GM23338 (cell line): ENCODE measurements around the gene TMEM154. TPM values are rescaled to one million over a fixed set of nuclear protein-coding genes. Genes with fewer than 3 reads are reported as not detected.

ENCODE experiments used
- ATAC-seq: fragments of 200-7000 bp; cut with Tn5 transposase; 3 replicates; pipeline ENCODE4 v1.9.1; 2020
- DNase-seq: peaks from one replicate; pipeline ENCODE4 v3.0.0-alpha.2; 2015; ENCODE audit warnings: low spot score
- H2AFZ ChIP-seq: fragments of 200-600 bp; sonication (generic); 2 replicates; pipeline ENCODE4 v1.8.0; 2016; ENCODE audit warnings: antibody characterized with exemption, mild to moderate bottlenecking, moderate library complexity
- H3F3A ChIP-seq: fragments of 200-600 bp; sonication (generic); replicated peaks from 2 replicates; pipeline ENCODE4 v1.8.0; 2017; ENCODE audit warnings: antibody characterized with exemption, mixed run types, low read depth
- H3K27ac ChIP-seq: fragments of 200-600 bp; sonication (generic); 2 replicates; pipeline ENCODE4 v1.6.1; 2016; ENCODE audit warnings: low read depth
- H3K27me3 ChIP-seq: fragments of 200-600 bp; sonication (generic); 2 replicates; pipeline ENCODE4 v1.8.0; 2016; ENCODE audit warnings: mild to moderate bottlenecking, mixed run types, moderate library complexity; ENCODE audit not compliant: insufficient read depth
- H3K36me3 ChIP-seq: fragments of 200-600 bp; sonication (generic); 2 replicates; pipeline ENCODE4 v1.8.0; 2016; ENCODE audit warnings: mild to moderate bottlenecking; ENCODE audit not compliant: insufficient read depth
- H3K4me1 ChIP-seq: fragments of 200-600 bp; sonication (generic); 2 replicates; pipeline ENCODE4 v1.8.0; 2016; ENCODE audit warnings: mild to moderate bottlenecking, moderate library complexity; ENCODE audit not compliant: insufficient read depth
- H3K4me2 ChIP-seq: fragments of 200-600 bp; sonication (generic); 2 replicates; pipeline ENCODE4 v1.7.1; 2017; ENCODE audit warnings: mixed run types
- H3K4me3 ChIP-seq: fragments of 200-600 bp; sonication (generic); 2 replicates; pipeline ENCODE4 v1.6.1; 2016; ENCODE audit warnings: mixed run types
- H3K79me2 ChIP-seq: fragments of 200-600 bp; sonication (generic); replicated peaks from 2 replicates; pipeline ENCODE4 v1.8.0; 2017; ENCODE audit warnings: mild to moderate bottlenecking; ENCODE audit not compliant: insufficient read depth
- H3K9me2 ChIP-seq: fragments of 200-600 bp; sonication (generic); 2 replicates; pipeline ENCODE4 v1.8.0; 2017; ENCODE audit not compliant: insufficient read depth
- H4K20me1 ChIP-seq: fragments of 200-600 bp; sonication (generic); replicated peaks from 2 replicates; pipeline ENCODE4 v1.8.0; 2017; ENCODE audit warnings: mild to moderate bottlenecking; ENCODE audit not compliant: insufficient read depth
- H3K27ac Mint-ChIP-seq: 2 replicates; pipeline ENCODE4 v1.8.0; 2020; ENCODE audit warnings: inconsistent platforms, mild to moderate bottlenecking, moderate library complexity, mixed read lengths
- H3K27me3 Mint-ChIP-seq: 3 replicates; pipeline ENCODE4 v1.8.0; 2022; ENCODE audit warnings: low read depth, mild to moderate bottlenecking, moderate library complexity, mixed read lengths, inconsistent platforms; ENCODE audit not compliant: insufficient read depth, poor library complexity
- H3K36me3 Mint-ChIP-seq: 3 replicates; pipeline ENCODE4 v1.8.0; 2021; ENCODE audit warnings: low read depth, mild to moderate bottlenecking, inconsistent platforms, moderate library complexity, mixed read lengths
- H3K4me1 Mint-ChIP-seq: 3 replicates; pipeline ENCODE4 v1.8.0; 2020; ENCODE audit warnings: mild to moderate bottlenecking, inconsistent platforms, mixed read lengths
- H3K4me3 Mint-ChIP-seq: 3 replicates; pipeline ENCODE4 v1.8.0; 2021; ENCODE audit warnings: moderate library complexity, mild to moderate bottlenecking, inconsistent platforms, mixed read lengths
- H3K9me3 Mint-ChIP-seq: 3 replicates; pipeline ENCODE4 v1.8.0; 2020; ENCODE audit warnings: moderate library complexity, mild to moderate bottlenecking, inconsistent platforms, mixed read lengths
- CREB1 ChIP-seq: fragments of 250-450 bp; sonication (Bioruptor Pico); IDR thresholded peaks from 2 replicates; pipeline ENCODE4 v1.5.0; 2020; ENCODE audit warnings: low read depth, mild to moderate bottlenecking, moderate library complexity
- EZH2 ChIP-seq: fragments of 200-600 bp; sonication (generic); IDR thresholded peaks from one replicate; pipeline ENCODE4 v1.8.0; 2017; ENCODE audit warnings: antibody characterized with exemption, mild to moderate bottlenecking, low read depth; ENCODE audit not compliant: unreplicated experiment
- EZH2phosphoT487 ChIP-seq: fragments of 200-600 bp; sonication (generic); IDR thresholded peaks from one replicate; pipeline ENCODE4 v1.8.1; 2018; ENCODE audit warnings: antibody characterized with exemption; ENCODE audit not compliant: unreplicated experiment
- JUNB ChIP-seq: IDR thresholded peaks from one replicate; pipeline ENCODE4 v1.6.1; 2016; ENCODE audit warnings: antibody characterized with exemption; ENCODE audit not compliant: unreplicated experiment
- NANOG ChIP-seq: IDR thresholded peaks from 2 replicates; pipeline ENCODE4 v1.6.1; 2016; ENCODE audit warnings: antibody characterized with exemption, borderline replicate concordance
- POLR2AphosphoS5 ChIP-seq: IDR thresholded peaks from 2 replicates; pipeline ENCODE4 v1.6.1; 2016; ENCODE audit warnings: antibody characterized with exemption, low read depth
- STAT1 ChIP-seq: IDR thresholded peaks from one replicate; pipeline ENCODE4 v1.6.1; 2016; ENCODE audit warnings: antibody characterized with exemption; ENCODE audit not compliant: unreplicated experiment
- ZNF114 ChIP-seq: fragments of 250-450 bp; sonication (Bioruptor Pico); IDR thresholded peaks from 2 replicates; pipeline ENCODE4 v1.5.0; 2020; ENCODE audit warnings: mild to moderate bottlenecking, moderate library complexity
- ZNF331 ChIP-seq: fragments of 250-450 bp; sonication (Bioruptor Pico); IDR thresholded peaks from 2 replicates; pipeline ENCODE4 v1.5.0; 2020; ENCODE audit warnings: low read depth, mild to moderate bottlenecking, moderate library complexity
- polyA plus RNA-seq: library from polyadenylated mRNA; unstranded; fragments of >200 nt; fragmentation: Nextera tagmentation; extraction: Ambion mirVana; gene quantifications from 2 replicates; pipeline ENCODE4 v1.2.1, GENCODE V29; 2016
- total RNA-seq: library from RNA; depleted of rRNA; stranded (reverse); fragments of >200 nt; shearing (Covaris generic); gene quantifications from 2 replicates; pipeline ENCODE4 v1.2.3, GENCODE V29; 2014
- TF ChIP-seq, protein P1 (sequence below), 2 experiments: fragments of 200-600 bp in 1 of 2; sonication (generic) in 1 of 2; conservative IDR thresholded peaks; 2 replicates each; pipeline versions ENCODE4 v1.5.1 to v1.6.1; 2016 to 2017; ENCODE audit warnings: antibody characterized with exemption in 2 of 2, low read depth in 2 of 2, mild to moderate bottlenecking in 2 of 2, moderate library complexity in 1 of 2
- TF ChIP-seq, protein P2 (sequence below): fragments of 250-450 bp; sonication (Bioruptor Pico); IDR thresholded peaks from 2 replicates; pipeline ENCODE4 v1.5.0; 2020; ENCODE audit warnings: mild to moderate bottlenecking, moderate library complexity
- TF ChIP-seq, protein P3 (sequence below): IDR thresholded peaks from 2 replicates; pipeline ENCODE4 v1.6.1; 2016; ENCODE audit warnings: antibody characterized with exemption
- TF ChIP-seq, protein P4 (sequence below): IDR thresholded peaks from one replicate; pipeline ENCODE4 v1.6.1; 2018; ENCODE audit warnings: antibody characterized with exemption; ENCODE audit not compliant: unreplicated experiment

Gene TMEM154
- total and polyA plus RNA-seq, 2 experiments from 2014 or later: 1.0 to 1.7 TPM

DNA sequence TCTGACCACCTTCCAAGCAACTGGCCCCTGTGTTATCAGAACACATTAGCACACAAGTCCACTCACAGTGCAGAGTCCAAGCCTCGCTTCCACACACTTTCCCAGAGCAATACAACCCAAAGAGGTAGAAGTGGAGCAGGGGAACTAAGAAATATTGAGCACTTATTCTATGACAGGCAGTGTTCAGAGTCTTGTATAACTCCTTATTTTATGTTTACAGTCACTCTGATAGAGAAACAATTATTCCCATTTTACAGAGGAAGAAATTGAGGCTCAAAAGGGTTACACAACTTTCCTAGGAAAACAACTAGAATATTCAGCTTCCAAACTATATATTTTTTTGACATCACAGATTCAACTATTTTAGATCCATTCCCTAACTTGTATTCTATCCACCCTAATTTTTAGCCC lies 18.3 kb upstream of the TMEM154 start:
- peaks cover 49% of the 10 kb centered on the region for H3K4me1 ChIP-seq
- H3F3A ChIP-seq: peaks cover 9% of the 10 kb centered on the region
- no peak for DNase-seq
- H3K4me2 ChIP-seq: no peak overlapping the region
- H3K9me2 ChIP-seq: peaks cover 6% of the 10 kb centered on the region; the same call in 1 of the 2 replicates
- H3K27ac Mint-ChIP-seq: no peak overlapping the region
- peaks cover 8% of the 10 kb centered on the region for H3K36me3 Mint-ChIP-seq
- ATAC-seq: no peak
- no peaks in the 10 kb centered on the region for H4K20me1 ChIP-seq
- no peaks in the 10 kb centered on the region for H3K27me3 ChIP-seq
- peaks cover 6% of the 10 kb centered on the region; the same call in 2 of the 3 replicates for H3K9me3 Mint-ChIP-seq
- peaks cover 47% of the 10 kb centered on the region for H3K4me1 Mint-ChIP-seq
- no peak for TF ChIP-seq EZH2
- TF ChIP-seq STAT1: no peak
- TF ChIP-seq ZNF331 (CRISPR knock-in tag): no peak
- no peak for TF ChIP-seq ZNF114 (CRISPR knock-in tag)
- no peak for TF ChIP-seq POLR2AphosphoS5
- TF ChIP-seq JUNB: no peak
- TF ChIP-seq, protein P1, sequence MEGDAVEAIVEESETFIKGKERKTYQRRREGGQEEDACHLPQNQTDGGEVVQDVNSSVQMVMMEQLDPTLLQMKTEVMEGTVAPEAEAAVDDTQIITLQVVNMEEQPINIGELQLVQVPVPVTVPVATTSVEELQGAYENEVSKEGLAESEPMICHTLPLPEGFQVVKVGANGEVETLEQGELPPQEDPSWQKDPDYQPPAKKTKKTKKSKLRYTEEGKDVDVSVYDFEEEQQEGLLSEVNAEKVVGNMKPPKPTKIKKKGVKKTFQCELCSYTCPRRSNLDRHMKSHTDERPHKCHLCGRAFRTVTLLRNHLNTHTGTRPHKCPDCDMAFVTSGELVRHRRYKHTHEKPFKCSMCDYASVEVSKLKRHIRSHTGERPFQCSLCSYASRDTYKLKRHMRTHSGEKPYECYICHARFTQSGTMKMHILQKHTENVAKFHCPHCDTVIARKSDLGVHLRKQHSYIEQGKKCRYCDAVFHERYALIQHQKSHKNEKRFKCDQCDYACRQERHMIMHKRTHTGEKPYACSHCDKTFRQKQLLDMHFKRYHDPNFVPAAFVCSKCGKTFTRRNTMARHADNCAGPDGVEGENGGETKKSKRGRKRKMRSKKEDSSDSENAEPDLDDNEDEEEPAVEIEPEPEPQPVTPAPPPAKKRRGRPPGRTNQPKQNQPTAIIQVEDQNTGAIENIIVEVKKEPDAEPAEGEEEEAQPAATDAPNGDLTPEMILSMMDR (conservative IDR thresholded peaks at IDR 0.05; ENCODE audit: low read depth in 2 of 2): no peak
- no peak for TF ChIP-seq CREB1
- TF ChIP-seq, protein P2, sequence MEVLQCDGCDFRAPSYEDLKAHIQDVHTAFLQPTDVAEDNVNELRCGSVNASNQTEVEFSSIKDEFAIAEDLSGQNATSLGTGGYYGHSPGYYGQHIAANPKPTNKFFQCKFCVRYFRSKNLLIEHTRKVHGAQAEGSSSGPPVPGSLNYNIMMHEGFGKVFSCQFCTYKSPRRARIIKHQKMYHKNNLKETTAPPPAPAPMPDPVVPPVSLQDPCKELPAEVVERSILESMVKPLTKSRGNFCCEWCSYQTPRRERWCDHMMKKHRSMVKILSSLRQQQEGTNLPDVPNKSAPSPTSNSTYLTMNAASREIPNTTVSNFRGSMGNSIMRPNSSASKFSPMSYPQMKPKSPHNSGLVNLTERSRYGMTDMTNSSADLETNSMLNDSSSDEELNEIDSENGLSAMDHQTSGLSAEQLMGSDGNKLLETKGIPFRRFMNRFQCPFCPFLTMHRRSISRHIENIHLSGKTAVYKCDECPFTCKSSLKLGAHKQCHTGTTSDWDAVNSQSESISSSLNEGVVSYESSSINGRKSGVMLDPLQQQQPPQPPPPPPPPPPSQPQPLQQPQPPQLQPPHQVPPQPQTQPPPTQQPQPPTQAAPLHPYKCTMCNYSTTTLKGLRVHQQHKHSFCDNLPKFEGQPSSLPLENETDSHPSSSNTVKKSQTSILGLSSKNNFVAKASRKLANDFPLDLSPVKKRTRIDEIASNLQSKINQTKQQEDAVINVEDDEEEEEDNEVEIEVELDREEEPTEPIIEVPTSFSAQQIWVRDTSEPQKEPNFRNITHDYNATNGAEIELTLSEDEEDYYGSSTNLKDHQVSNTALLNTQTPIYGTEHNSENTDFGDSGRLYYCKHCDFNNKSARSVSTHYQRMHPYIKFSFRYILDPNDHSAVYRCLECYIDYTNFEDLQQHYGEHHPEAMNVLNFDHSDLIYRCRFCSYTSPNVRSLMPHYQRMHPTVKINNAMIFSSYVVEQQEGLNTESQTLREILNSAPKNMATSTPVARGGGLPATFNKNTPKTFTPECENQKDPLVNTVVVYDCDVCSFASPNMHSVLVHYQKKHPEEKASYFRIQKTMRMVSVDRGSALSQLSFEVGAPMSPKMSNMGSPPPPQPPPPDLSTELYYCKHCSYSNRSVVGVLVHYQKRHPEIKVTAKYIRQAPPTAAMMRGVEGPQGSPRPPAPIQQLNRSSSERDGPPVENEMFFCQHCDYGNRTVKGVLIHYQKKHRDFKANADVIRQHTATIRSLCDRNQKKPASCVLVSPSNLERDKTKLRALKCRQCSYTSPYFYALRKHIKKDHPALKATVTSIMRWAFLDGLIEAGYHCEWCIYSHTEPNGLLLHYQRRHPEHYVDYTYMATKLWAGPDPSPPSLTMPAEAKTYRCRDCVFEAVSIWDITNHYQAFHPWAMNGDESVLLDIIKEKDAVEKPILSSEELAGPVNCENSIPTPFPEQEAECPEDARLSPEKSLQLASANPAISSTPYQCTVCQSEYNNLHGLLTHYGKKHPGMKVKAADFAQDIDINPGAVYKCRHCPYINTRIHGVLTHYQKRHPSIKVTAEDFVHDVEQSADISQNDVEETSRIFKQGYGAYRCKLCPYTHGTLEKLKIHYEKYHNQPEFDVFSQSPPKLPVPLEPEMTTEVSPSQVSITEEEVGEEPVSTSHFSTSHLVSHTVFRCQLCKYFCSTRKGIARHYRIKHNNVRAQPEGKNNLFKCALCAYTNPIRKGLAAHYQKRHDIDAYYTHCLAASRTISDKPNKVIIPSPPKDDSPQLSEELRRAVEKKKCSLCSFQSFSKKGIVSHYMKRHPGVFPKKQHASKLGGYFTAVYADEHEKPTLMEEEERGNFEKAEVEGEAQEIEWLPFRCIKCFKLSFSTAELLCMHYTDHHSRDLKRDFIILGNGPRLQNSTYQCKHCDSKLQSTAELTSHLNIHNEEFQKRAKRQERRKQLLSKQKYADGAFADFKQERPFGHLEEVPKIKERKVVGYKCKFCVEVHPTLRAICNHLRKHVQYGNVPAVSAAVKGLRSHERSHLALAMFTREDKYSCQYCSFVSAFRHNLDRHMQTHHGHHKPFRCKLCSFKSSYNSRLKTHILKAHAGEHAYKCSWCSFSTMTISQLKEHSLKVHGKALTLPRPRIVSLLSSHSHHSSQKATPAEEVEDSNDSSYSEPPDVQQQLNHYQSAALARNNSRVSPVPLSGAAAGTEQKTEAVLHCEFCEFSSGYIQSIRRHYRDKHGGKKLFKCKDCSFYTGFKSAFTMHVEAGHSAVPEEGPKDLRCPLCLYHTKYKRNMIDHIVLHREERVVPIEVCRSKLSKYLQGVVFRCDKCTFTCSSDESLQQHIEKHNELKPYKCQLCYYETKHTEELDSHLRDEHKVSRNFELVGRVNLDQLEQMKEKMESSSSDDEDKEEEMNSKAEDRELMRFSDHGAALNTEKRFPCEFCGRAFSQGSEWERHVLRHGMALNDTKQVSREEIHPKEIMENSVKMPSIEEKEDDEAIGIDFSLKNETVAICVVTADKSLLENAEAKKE: no peak
- TF ChIP-seq, protein P3, sequence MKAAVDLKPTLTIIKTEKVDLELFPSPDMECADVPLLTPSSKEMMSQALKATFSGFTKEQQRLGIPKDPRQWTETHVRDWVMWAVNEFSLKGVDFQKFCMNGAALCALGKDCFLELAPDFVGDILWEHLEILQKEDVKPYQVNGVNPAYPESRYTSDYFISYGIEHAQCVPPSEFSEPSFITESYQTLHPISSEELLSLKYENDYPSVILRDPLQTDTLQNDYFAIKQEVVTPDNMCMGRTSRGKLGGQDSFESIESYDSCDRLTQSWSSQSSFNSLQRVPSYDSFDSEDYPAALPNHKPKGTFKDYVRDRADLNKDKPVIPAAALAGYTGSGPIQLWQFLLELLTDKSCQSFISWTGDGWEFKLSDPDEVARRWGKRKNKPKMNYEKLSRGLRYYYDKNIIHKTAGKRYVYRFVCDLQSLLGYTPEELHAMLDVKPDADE: no peak
- TF ChIP-seq, protein P4, sequence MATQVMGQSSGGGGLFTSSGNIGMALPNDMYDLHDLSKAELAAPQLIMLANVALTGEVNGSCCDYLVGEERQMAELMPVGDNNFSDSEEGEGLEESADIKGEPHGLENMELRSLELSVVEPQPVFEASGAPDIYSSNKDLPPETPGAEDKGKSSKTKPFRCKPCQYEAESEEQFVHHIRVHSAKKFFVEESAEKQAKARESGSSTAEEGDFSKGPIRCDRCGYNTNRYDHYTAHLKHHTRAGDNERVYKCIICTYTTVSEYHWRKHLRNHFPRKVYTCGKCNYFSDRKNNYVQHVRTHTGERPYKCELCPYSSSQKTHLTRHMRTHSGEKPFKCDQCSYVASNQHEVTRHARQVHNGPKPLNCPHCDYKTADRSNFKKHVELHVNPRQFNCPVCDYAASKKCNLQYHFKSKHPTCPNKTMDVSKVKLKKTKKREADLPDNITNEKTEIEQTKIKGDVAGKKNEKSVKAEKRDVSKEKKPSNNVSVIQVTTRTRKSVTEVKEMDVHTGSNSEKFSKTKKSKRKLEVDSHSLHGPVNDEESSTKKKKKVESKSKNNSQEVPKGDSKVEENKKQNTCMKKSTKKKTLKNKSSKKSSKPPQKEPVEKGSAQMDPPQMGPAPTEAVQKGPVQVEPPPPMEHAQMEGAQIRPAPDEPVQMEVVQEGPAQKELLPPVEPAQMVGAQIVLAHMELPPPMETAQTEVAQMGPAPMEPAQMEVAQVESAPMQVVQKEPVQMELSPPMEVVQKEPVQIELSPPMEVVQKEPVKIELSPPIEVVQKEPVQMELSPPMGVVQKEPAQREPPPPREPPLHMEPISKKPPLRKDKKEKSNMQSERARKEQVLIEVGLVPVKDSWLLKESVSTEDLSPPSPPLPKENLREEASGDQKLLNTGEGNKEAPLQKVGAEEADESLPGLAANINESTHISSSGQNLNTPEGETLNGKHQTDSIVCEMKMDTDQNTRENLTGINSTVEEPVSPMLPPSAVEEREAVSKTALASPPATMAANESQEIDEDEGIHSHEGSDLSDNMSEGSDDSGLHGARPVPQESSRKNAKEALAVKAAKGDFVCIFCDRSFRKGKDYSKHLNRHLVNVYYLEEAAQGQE: no peak
- TF ChIP-seq NANOG: no peak
- no peak for TF ChIP-seq EZH2phosphoT487
- H3K4me3 Mint-ChIP-seq: no peak overlapping the region
- no peaks in the 10 kb centered on the region for H3K36me3 ChIP-seq
- H3K79me2 ChIP-seq: no peaks in the 10 kb centered on the region
- no peak overlapping the region for H3K27ac ChIP-seq
- peaks cover 1% of the 10 kb centered on the region for H3K27me3 Mint-ChIP-seq
- no peak overlapping the region for H2AFZ ChIP-seq
- H3K4me3 ChIP-seq: no peak overlapping the region
